CD4-positive, alpha-beta T cell treated with Interleukin-4 for 4 hours (primary cell): ENCODE results near the gene CD96.
A peak's percentile ranks its signal among the peaks of the same experiment; 100 is the strongest.

Experiments
- DNase-seq: peaks from one replicate; pipeline ENCODE4 v3.0.0-alpha.2; 2020

Gene CD96

DNA sequence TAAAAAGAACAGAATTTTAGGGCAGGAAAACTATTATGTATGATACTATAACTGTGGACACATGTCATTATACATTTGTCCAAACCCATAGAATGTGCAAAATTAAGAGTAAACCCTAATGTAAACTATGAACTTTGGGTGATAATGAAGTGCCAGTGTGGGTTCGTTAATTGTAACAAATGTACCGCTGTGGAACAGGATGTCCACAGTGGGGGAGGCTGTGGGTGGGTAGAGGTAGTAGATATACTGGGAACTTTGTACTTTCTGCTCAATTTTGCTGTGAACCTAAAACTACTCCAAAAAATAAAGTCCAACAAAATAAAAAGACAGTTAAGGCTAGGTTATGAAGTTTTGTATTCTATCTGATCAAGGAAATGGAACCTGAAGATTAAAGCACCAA, 24.8 kb downstream of the CD96 start:
- no peak for DNase-seq

DNA sequence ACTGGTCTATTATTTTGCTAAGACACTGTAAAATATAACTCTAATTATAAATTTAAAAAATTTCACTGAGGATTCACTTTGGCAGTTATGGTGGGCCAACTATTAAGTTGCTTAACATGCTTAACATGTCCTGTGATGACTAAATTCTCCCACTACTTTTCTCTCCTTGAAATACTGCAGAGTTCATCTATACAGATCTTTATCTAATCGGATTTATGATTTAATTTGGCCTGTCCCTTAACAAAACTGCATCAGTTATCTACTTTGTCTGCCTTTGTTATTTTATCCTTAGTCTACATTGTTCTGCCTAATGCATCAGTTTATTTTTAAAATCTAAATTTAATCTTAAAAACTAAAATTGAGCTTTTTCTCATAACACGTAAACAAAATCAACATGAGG, 26.4 kb downstream of the CD96 start:
- no peak for DNase-seq

DNA sequence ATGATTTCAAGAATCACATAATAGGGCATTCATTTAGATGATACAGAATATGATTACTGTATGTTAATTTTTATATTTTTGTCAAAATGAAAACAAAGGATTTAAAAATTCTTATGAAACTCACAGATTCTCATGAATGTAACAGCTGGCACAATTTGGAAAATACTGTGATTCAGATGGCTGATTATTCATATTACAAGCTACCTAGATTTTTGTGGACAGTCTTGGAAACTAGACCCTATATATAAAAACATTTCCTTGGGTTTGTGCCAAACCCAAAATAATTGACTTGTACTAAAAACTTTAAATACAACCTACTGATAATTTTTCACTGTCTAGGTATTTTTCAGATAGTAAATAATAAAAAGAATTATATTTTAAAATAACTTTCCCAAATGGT, 26.9 kb downstream of the CD96 start:
- no peak for DNase-seq

DNA sequence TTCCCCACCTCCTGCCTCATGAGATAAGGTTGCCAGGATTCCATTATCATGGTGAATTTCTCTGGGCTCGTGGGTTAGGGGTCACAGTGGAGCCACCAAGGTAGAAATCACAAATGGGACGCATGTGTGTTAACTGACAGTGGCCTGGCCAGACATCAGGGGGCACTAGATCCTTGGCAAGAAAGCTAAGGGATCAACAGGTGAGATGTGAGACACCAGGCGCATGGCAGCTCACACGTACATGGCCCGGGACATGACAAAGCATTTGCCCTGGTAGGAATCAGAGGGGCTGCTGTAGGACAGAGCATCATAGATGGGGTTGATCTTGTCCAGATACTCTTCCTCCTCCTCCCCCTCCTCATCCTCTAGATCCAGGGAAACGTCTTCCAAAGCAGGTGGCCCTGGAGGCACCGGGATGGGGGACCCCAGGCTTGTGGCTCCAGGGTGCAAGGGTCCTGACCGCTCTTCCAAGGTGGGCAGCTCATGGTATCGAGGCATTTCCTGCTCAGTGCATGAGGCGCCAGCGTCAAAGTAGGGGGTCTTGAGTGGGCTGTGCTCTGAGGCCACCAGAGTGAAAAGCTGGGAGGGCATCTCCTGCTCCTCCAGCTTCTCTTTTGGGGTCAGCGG, 28.5 kb downstream of the CD96 start:
- no peak for DNase-seq

- no peak for DNase-seq
These were observed 29.3 kb downstream of the CD96 start for GRCh38 chr3:111571282-111571681.

- peak; percentile 52 for DNase-seq
These were observed 30.0 kb downstream of the CD96 start for GRCh38 chr3:111571907-111572460.

- no peak for DNase-seq
These were observed 35.1 kb downstream of the CD96 start for GRCh38 chr3:111577113-111577512.

- peak; percentile 51 for DNase-seq
These were observed 36.0 kb downstream of the CD96 start for GRCh38 chr3:111577798-111578685.

DNA sequence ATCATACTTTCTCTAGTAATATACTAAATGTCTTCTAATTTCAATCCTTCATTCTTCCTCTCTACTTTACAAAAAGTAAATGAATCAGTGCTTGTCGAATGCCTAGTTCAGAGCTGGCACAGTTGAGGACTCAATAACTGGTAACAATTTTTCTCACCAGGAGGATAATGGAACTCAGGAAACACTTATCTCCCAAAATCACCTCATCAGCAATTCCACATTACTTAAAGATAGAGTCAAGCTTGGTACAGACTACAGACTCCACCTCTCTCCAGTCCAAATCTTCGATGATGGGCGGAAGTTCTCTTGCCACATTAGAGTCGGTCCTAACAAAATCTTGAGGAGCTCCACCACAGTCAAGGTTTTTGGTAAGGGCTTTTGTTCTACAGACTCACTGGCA, 36.9 kb downstream of the CD96 start:
- DNase-seq = no peak

DNA sequence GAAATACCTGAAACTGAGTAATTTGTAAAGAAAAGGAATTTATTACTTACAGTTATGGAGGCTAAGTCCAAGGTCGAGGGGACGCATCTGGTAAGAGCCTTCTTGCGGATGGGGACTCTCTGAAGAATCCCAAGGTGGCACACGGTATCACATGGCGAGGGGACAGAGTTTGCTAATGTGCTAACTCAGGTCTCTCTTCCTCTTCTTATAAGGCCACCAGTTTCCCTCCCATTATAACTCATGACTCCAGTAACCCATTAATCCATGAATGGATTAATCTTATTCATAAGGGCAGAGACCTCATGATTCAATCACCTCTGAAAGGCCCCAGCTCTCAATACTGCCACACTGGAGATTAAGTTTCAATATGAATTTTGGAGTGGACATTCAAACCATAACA, 37.5 kb downstream of the CD96 start:
- DNase-seq = no peak

GRCh38 chr3:111581403-111582119, 39.6 kb downstream of the CD96 start:
- DNase-seq = no peak

DNA sequence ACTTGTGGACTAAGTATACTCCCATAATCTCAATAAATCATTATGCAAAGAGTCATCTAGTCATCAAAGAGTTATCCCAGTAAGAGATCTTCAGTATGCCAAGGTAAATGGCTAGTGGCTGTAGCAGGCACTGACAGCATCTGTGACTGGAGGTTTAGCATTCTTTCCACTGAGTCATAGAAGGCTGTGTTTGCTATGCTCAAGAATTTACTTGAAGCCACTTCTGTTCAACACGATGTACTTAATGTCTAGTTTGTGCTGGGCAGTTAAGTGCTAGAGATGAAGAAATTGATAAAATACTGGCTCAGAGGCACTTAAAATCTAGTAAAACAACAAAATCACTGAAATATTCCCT, 40.1 kb downstream of the CD96 start:
- DNase-seq = no peak

DNA sequence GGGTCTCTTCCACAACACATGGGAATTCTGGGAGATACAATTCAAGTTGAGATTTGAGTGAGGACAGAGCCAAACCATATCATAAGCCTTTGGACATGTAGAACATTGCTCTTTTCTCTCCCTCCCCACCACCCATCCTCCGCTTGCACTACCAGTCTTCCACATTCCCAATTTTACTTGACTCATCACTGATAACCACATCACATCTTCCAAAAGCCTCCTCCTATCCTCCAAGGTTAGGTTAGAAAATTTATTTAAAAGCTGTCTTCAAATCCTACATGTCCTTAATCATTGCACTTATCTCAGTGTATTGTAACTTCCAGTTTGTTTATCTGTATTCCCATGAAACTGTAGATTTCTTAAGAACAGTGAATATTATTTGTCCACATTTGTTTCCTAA, 42.7 kb downstream of the CD96 start:
- DNase-seq = no peak

DNA sequence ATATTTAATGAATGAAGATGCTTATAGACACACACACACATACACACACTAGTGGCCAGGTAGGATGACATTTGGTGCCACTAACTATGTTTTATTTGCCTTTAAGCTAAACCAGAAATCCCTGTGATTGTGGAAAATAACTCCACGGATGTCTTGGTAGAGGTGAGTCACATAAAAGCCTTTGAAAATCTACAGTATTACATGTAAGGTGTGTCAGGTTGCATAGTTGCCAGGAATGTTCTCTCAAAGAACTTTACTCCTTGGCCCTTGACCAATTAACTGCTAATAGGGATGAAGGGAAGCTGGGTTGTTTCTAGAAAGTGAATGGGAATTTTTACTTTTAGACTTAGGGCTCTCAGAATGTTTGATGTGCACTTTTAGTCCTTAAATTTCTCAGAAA, 43.2 kb downstream of the CD96 start:
- no peak for DNase-seq

DNA sequence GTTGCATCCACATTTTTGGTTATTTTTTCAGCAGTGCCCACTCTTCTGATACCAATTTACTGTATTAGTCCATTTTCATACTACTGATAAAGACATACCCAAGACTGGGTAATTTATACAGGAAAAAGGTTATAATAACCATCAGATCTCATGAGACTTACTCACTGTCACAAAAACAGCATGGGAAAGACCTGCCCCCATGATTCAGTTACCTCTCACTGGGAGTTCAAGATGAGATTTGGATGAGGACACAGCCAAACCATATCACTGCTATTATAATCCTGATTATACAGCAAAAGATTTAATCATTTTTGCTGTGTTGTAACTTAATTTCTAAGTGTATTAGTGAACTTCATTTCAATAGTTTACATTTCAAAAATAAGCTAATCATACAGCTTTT, 46.5 kb downstream of the CD96 start:
- no peak for DNase-seq

DNA sequence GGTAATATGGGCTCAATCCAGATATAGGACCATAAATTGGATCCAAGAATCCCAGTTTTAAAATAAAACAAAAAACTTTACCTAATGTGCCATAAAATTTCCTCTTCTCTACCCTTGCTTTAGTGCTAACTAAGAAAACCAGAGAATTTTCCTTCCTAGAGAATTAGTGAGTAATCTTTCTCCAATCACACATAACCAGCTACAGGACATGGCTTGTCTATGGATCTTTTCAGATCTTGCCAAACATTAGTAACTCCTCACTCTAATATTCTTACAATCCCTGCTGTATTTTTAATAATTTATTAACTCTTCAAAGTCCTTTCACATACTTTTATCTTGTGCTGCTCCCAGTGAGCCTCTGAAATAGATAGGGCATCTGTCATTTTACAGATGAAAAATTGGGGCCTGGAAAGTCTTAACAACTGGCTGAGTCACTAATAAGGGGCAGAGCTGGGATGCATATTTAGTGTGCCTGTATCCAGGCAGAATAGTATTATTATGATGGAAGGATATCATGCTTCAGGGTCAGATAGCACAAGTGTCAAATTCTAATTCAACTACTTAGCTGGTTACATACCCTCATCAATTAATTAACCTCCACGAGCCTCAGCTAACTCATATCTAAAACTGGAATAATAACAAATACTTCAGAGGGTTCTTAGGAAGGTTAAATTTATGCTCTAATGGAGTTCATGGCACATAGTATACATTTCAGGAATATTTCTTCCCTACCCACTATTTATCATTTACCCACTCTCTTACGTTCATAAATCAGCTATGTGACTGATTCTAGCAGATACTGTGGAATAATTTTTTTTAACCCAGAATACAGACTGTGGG, 47.5 kb downstream of the CD96 start:
- DNase-seq = no peak

GRCh38 chr3:111590143-111590491, 48.1 kb downstream of the CD96 start:
- DNase-seq = no peak

DNA sequence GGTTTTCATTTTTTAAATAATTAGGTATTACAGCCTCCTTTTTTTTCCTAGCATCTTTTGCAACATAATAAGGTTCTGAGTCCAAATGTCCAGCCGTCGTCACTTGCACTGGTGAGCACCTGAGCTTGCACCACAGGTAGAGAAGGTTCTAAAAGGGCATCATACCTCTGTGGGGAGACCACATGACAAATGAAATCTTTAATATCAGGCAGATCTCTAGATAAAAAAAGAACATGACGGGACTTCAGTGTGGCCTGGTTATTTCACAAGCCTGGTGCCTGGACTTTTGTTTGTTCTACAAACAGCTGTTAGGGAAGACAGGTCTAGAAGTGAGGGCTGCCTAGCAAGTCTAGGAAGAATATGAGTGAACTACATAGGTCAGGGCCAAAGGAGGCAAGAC, 49.6 kb downstream of the CD96 start:
- DNase-seq = no peak

DNA sequence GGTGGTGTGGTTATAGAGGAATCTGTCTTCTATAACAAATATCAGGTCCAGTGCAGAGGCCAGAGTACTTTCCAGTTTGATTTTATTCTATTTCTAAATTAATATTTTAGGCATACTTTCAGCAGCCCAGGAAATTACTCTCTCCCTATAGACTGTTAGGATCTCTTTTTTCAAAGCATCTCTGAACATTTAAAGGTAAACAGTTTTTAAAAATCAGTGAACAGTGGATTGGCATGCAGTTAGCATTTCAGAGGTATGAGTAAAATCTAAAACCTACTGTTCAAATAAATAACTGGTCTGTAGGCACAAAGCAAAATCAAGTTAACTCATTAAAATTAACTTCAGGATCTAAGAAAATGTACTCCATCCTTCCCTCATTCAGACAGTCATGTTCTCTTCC, 50.1 kb downstream of the CD96 start:
- no peak for DNase-seq

DNA sequence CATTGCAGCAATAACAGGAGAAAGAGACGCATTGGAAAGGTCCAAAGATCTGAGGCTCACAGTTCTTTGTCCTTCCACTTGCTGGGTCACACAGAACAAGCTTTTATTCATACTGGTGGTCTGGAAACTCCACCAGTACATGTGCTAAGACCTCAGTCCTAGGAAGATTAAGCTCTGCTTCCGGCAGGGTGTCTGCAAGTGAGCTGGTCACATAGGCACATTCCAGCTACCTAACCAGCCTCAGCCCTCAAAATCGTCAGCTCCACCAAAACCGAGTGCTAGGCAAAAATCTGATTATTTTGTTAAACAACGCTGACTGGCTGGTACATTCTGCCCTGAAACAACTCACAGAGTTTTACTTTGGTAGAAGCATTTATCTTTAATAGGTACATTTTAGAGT, 50.9 kb downstream of the CD96 start:
- no peak for DNase-seq

- DNase-seq = no peak
These were observed 51.7 kb downstream of the CD96 start for GRCh38 chr3:111593666-111594065.

DNA sequence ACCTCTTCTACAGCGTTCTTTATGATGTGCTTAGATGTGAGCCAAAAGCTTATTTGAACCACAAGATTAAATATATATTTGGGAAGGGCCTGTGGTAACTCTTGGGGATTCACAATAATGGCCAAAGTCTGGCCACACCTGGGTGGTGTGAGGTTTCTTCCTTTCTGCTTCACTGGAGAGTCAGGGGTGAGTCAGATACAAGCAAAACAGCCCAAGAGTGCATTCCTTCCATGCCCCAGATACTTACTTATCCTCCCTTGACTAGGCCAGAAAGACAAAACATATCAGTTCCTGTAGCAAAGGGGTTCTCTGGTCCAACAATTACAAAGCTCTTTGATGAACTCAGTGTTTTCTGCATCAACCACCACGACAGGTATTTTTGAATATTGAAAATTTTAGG, 52.2 kb downstream of the CD96 start:
- no peak for DNase-seq

GRCh38 chr3:111594781-111595180, 52.8 kb downstream of the CD96 start:
- DNase-seq = no peak
